Pancreas (tissue), 10 donors: ENCODE measurements around the gene ACO2. TPM values are rescaled to one million over a fixed set of nuclear protein-coding genes. Genes with fewer than 3 reads are reported as not detected.

Source experiments
- ATAC-seq, 4 donors: fragments of 200-7000 bp; cut with Tn5 transposase; one replicate each; pipeline versions ENCODE4 v1.8.0 to v1.9.1; 2020; ENCODE audit warnings: mild to moderate bottlenecking in 4 of 4, moderate library complexity in 4 of 4
- DNase-seq, 6 donors: peaks; one replicate each; pipeline ENCODE4 v3.0.0-alpha.2; 2020
- FAIRE-seq: peaks from 2 replicates; lab custom pipeline; 2012; peaks lifted over from hg19 to GRCh38; lab: Jason Lieb, UNC
- H3K27ac ChIP-seq, 4 donors: fragments of 200-600 bp; sonication (generic); 1 replicate in 3 of 4; 2 replicates in 1 of 4; pipeline versions ENCODE4 v1.5.0 to v1.8.0; 2020
- H3K27me3 ChIP-seq, 4 donors: fragments of 200-600 bp; one replicate each; pipeline ENCODE4 v1.8.0; 2021
- H3K36me3 ChIP-seq, 3 donors: fragments of 200-600 bp; sonication (generic) in 1 of 3; one replicate each; pipeline versions ENCODE4 v1.5.0 to v1.8.0; 2020 to 2021
- H3K4me1 ChIP-seq, 3 donors: fragments of 200-600 bp; one replicate each; pipeline ENCODE4 v1.8.0; 2021
- H3K4me3 ChIP-seq, 4 donors: fragments of 200-600 bp; sonication (generic) in 2 of 4; one replicate each; pipeline versions ENCODE4 v1.5.0 to v1.8.0; 2020 to 2021
- H3K9me3 ChIP-seq, 4 donors: fragments of 200-600 bp; one replicate each; pipeline ENCODE4 v1.8.0; 2021
- CTCF ChIP-seq, 4 donors: fragments of 200-600 bp; sonication (generic) in 3 of 4; IDR thresholded peaks; one replicate each; pipeline versions ENCODE4 v1.5.0 to v1.8.0; 2021; ENCODE audit warnings: antibody characterized with exemption in 4 of 4
- WGBS, 2 donors: extraction: QIAGEN DNeasy Blood & Tissue Kit; methylation state at CpG; one replicate each; pipeline ENCODE4 v1.1.7; 2013; 5-methylcytosine and 5-hydroxymethylcytosine counted together
- intact Hi-C, 3 donors: fragments of 100-400 bp; cut with DNase I; formaldehyde crosslinking; loops; one replicate each; pipeline versions ENCODE4 v1.11.1 to v1.14.2; 2022
- polyA plus RNA-seq, 2 donors: library from polyadenylated mRNA; stranded (reverse); fragments of 200-250 nt; gene quantifications; one replicate each; pipeline ENCODE4 v1.2.3, GENCODE V29; 2013
- total RNA-seq, 6 donors: library from RNA; stranded (reverse); fragmentation: NEBNext Ultra II Directional in 4 of 6; extraction: Animal tissue kit (Norgen Biotek cat#: 25700) in 4 of 6; gene quantifications; one replicate each; pipeline versions ENCODE4 v1.2.1 to v1.2.4, GENCODE V29; 2021 to 2023
- donor health status: healthy with polysubstance abuse.
- donor health status: DM: no; HTN: no; CAD: no; lungs with moderate emphysema.
- donor health status: DM: no; HTN: no; CAD: no.
- donor health status: control.
- donor health status: control.
- donor health status: Bipolar disorder and iron deficiency.
- donor health status: DM: yes; HTN: yes; CAD: no.
- donor health status: DM: no; HTN: no; CAD: no.
- donor health status: DM: no; HTN: no; CAD: no.
- donor health status: DM: yes; HTN: yes; CAD: no.

The ACO2 gene
- total RNA-seq = 10 to 100 TPM; 34.2 to 53.1 (median 40.8) TPM
- polyA plus RNA-seq = 10 to 100 TPM; 19.2 to 33.2 TPM

- ATAC-seq = peak; percentile 95 to 99 (median 98)
- intact Hi-C loops = no loop called here
- WGBS, 2 donors = 0 to 1% methylated on average over 51 of the region's 51 CpGs
Observed at GRCh38 chr22:41468381-41469217, at the start of gene ACO2, which contains the start of gene PHF5A. ACO2 (plus strand) TSS chr22:41469117; CDS start chr22:41469147, 30 bp downstream. PHF5A (minus strand) TSS chr22:41468692; CDS start chr22:41468653, 39 bp downstream.

GRCh38 chr22:41425660-41426365, 43.1 kb upstream of the ACO2 start:
- no peak overlapping the region for H3K27ac ChIP-seq
- TF ChIP-seq CTCF (IDR thresholded peaks at IDR 0.05) = no peak
- WGBS, 2 donors = 80 to 81% methylated on average over 9 of the region's 9 CpGs
- H3K4me1 ChIP-seq = no peaks in the 10 kb centered on the region
- intact Hi-C loops = no loop called here
- H3K4me3 ChIP-seq = no peak overlapping the region
- H3K9me3 ChIP-seq = no peaks in the 10 kb centered on the region
- no peak for ATAC-seq
- H3K36me3 ChIP-seq = no peaks in the 10 kb centered on the region
- no peaks in the 10 kb centered on the region for H3K27me3 ChIP-seq
- no peak for FAIRE-seq
- DNase-seq = no peak

More at GRCh38 chr22:41468381-41469217, at the start of gene ACO2, which contains the start of gene PHF5A:
- H3K27ac ChIP-seq = peak within 1 kb of the TSS; percentile 77 to 99 (median 86)
- FAIRE-seq (peak; percentile 87), DNase-seq (peak; percentile 96 to 98 (median 98))
- H3K4me3 ChIP-seq = peak within 1 kb of the TSS; percentile 78 to 95 (median 88)
- no peak for TF ChIP-seq CTCF (IDR thresholded peaks at IDR 0.05)
- no peaks in the 10 kb centered on the region for H3K9me3 ChIP-seq
- peaks cover 11 to 37% (median 29%) of the 10 kb centered on the region in 3 donors for H3K4me1 ChIP-seq
- H3K36me3 ChIP-seq = peaks cover 0 to 29% (median 26%) of the 10 kb centered on the region in 3 donors
- H3K27me3 ChIP-seq = no peaks in the 10 kb centered on the region

DNA sequence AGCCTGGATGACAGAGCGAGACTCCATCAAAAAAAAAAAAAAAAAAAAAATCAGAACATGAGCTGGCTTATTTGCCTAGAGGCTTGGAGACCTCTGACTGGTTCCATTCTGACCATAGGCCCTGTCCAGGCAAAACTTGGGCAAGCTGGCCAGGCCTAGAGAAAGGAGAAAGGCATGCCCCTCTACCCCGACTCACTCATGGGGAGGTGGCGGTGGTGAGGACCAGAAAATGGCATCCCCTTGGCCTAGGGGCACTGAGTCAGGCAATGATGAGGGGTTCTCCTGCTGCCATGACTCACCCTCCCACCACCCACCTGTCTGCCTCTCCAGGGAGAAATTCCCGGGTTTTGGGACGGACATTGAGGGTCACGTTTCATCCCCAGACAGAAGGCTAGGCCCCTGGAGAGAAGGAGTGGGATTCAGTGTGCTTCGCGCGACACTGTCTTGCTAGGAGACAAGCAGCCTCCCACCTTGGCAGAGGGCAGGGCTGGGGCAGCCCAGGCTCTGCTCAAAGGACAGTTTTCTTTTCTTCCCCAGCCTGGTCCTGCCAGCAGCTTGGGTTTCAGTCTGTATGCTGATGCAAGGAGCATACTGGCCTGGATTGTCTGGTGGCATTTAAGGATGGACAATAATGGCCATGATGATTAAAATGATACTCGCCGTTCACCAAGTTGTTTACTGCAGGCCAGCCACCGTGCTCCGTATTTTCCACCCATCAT, 39.5 kb upstream of the ACO2 start:
- FAIRE-seq = no peak
- intact Hi-C loops = no loop called here
- no peak overlapping the region for H3K4me3 ChIP-seq
- no peak for TF ChIP-seq CTCF (IDR thresholded peaks at IDR 0.05)
- H3K4me1 ChIP-seq = no peaks in the 10 kb centered on the region
- H3K27ac ChIP-seq = no peak overlapping the region
- 90% methylated on average over 13 of the region's 13 CpGs for WGBS, 2 donors
- DNase-seq = no peak
- H3K27me3 ChIP-seq = no peaks in the 10 kb centered on the region
- peaks cover 0 to 5% (median 3%) of the 10 kb centered on the region in 3 donors for H3K36me3 ChIP-seq
- H3K9me3 ChIP-seq = no peaks in the 10 kb centered on the region
- ATAC-seq = no peak

- TF ChIP-seq CTCF (IDR thresholded peaks at IDR 0.05) = no peak
- no peak for ATAC-seq
Observed at GRCh38 chr22:41429951-41430332, 39.0 kb upstream of the ACO2 start.

More at GRCh38 chr22:41429951-41430332, 39.0 kb upstream of the ACO2 start:
- H3K9me3 ChIP-seq = no peaks in the 10 kb centered on the region
- no peak for DNase-seq
- H3K27me3 ChIP-seq = no peaks in the 10 kb centered on the region
- FAIRE-seq = no peak
- H3K4me1 ChIP-seq = no peaks in the 10 kb centered on the region
- H3K27ac ChIP-seq = no peak overlapping the region
- peaks cover 0 to 5% (median 3%) of the 10 kb centered on the region in 3 donors for H3K36me3 ChIP-seq
- intact Hi-C loops = no loop called here
- H3K4me3 ChIP-seq = no peak overlapping the region
- 99 to 100% methylated on average over 8 of the region's 8 CpGs for WGBS, 2 donors
